Rectal smooth muscle tissue (tissue), 1 donor: Measurements from ENCODE around the gene NMRK1.

Experiments
- H3K27ac ChIP-seq: one replicate; pipeline ENCODE4 v1.7.0; 2013; ENCODE audit warnings: low read depth, low read length, inconsistent platforms
- H3K27me3 ChIP-seq: one replicate; pipeline ENCODE4 v1.7.0; 2013; ENCODE audit warnings: low read length; ENCODE audit not compliant: control insufficient read depth, insufficient read depth
- H3K36me3 ChIP-seq: one replicate; pipeline ENCODE4 v1.7.0; 2013; ENCODE audit warnings: low read length; ENCODE audit not compliant: control insufficient read depth, insufficient read depth
- H3K4me1 ChIP-seq: one replicate; pipeline ENCODE4 v1.7.0; 2013; ENCODE audit warnings: low read length; ENCODE audit not compliant: control insufficient read depth, insufficient read depth
- H3K4me3 ChIP-seq: one replicate; pipeline ENCODE4 v1.7.0; 2013; ENCODE audit warnings: low read length
- H3K9ac ChIP-seq: one replicate; pipeline ENCODE4 v1.7.0; 2013; ENCODE audit warnings: low read length

The NMRK1 gene

GRCh38 chr9:75092766-75093165, 4.8 kb upstream of the NMRK1 start:
- no peaks in the 10 kb centered on the region for H3K4me1 ChIP-seq
- H3K9ac ChIP-seq = no peak overlapping the region
- no peak overlapping the region for H3K27ac ChIP-seq
- H3K27me3 ChIP-seq = no peaks in the 10 kb centered on the region
- H3K36me3 ChIP-seq = no peaks in the 10 kb centered on the region
- H3K4me3 ChIP-seq = no peak overlapping the region

GRCh38 chr9:75090579-75090978, 2.6 kb upstream of the NMRK1 start:
- H3K36me3 ChIP-seq = no peaks in the 10 kb centered on the region
- no peak overlapping the region for H3K4me3 ChIP-seq
- no peak overlapping the region for H3K9ac ChIP-seq
- H3K4me1 ChIP-seq = no peaks in the 10 kb centered on the region
- H3K27ac ChIP-seq = no peak overlapping the region
- H3K27me3 ChIP-seq = no peaks in the 10 kb centered on the region

GRCh38 chr9:75089373-75089766, 1.4 kb upstream of the NMRK1 start:
- Histone ChIP-seq H3K36me3 (no peaks in the 10 kb centered on the region), H3K4me3 (peak overlapping the region; percentile 94), H3K27me3 (no peaks in the 10 kb centered on the region), H3K27ac (peak overlapping the region; percentile 21), H3K4me1 (no peaks in the 10 kb centered on the region), H3K9ac (no peak overlapping the region)

GRCh38 chr9:75088646-75089372, 854 bp upstream of the NMRK1 start:
- Histone ChIP-seq H3K4me1 (no peaks in the 10 kb centered on the region), H3K36me3 (no peaks in the 10 kb centered on the region), H3K9ac (peak overlapping the region; percentile 92), H3K4me3 (peak overlapping the region; percentile 94), H3K27me3 (no peaks in the 10 kb centered on the region), H3K27ac (peak overlapping the region; percentile 87)

GRCh38 chr9:75087289-75087823, 599 bp downstream of the NMRK1 start:
- H3K4me1 ChIP-seq = no peaks in the 10 kb centered on the region
- H3K27me3 ChIP-seq = no peaks in the 10 kb centered on the region
- H3K27ac ChIP-seq = peak overlapping the region; percentile 62
- H3K9ac ChIP-seq = peak overlapping the region; percentile 75
- no peaks in the 10 kb centered on the region for H3K36me3 ChIP-seq
- H3K4me3 ChIP-seq = peak overlapping the region; percentile 70

- peak overlapping the region; percentile 75 for H3K9ac ChIP-seq
- H3K36me3 ChIP-seq = peaks cover 1% of the 10 kb centered on the region
- H3K4me1 ChIP-seq = no peaks in the 10 kb centered on the region
- H3K27ac ChIP-seq = no peak overlapping the region
- H3K4me3 ChIP-seq = peak overlapping the region; percentile 70
- H3K27me3 ChIP-seq = no peaks in the 10 kb centered on the region
These were observed 1.2 kb downstream of the NMRK1 start for GRCh38 chr9:75086541-75087288.

GRCh38 chr9:75085640-75086039, 2.3 kb downstream of the NMRK1 start:
- Histone ChIP-seq H3K4me3 (no peak overlapping the region), H3K27ac (no peak overlapping the region), H3K4me1 (no peaks in the 10 kb centered on the region), H3K36me3 (peaks cover 4% of the 10 kb centered on the region), H3K27me3 (no peaks in the 10 kb centered on the region), H3K9ac (no peak overlapping the region)

- H3K9ac ChIP-seq = no peak overlapping the region
- H3K27ac ChIP-seq = no peak overlapping the region
- H3K36me3 ChIP-seq = peaks cover 4% of the 10 kb centered on the region
These were observed 3.8 kb downstream of the NMRK1 start for GRCh38 chr9:75084081-75084672.

GRCh38 chr9:75083188-75083970, 4.6 kb downstream of the NMRK1 start:
- H3K4me3 ChIP-seq = no peak overlapping the region
- H3K36me3 ChIP-seq = peaks cover 4% of the 10 kb centered on the region
- no peaks in the 10 kb centered on the region for H3K4me1 ChIP-seq
- H3K27ac ChIP-seq = no peak overlapping the region
- no peaks in the 10 kb centered on the region for H3K27me3 ChIP-seq
- H3K9ac ChIP-seq = no peak overlapping the region

More at GRCh38 chr9:75084081-75084672, 3.8 kb downstream of the NMRK1 start:
- Histone ChIP-seq H3K4me1 (no peaks in the 10 kb centered on the region), H3K4me3 (no peak overlapping the region), H3K27me3 (no peaks in the 10 kb centered on the region)

- Histone ChIP-seq H3K9ac (no peak overlapping the region), H3K4me1 (no peaks in the 10 kb centered on the region), H3K27me3 (no peaks in the 10 kb centered on the region), H3K36me3 (peaks cover 4% of the 10 kb centered on the region), H3K4me3 (no peak overlapping the region), H3K27ac (no peak overlapping the region)
These were observed 6.3 kb downstream of the NMRK1 start for GRCh38 chr9:75081632-75082031.

GRCh38 chr9:75072895-75073294, 15.1 kb downstream of the NMRK1 start:
- Histone ChIP-seq H3K4me1 (no peaks in the 10 kb centered on the region), H3K27me3 (no peaks in the 10 kb centered on the region), H3K9ac (no peak overlapping the region), H3K27ac (no peak overlapping the region), H3K4me3 (no peak overlapping the region), H3K36me3 (no peaks in the 10 kb centered on the region)
